Sigmoid colon (tissue), 4 donors: ENCODE data around the gene C16orf90.

Experiments
- POLR2A ChIP-seq, 2 donors: fragments of 450-650 bp; IDR thresholded peaks; one replicate each; pipeline ENCODE4 v1.6.1; 2016; ENCODE audit warnings: antibody characterized with exemption in 2 of 2, mild to moderate bottlenecking in 2 of 2, moderate library complexity in 2 of 2
- POLR2AphosphoS5 ChIP-seq, 4 donors: sonication (generic); formaldehyde crosslinking; IDR thresholded peaks; one replicate each; pipeline ENCODE4 v1.6.1; 2017; ENCODE audit warnings: antibody characterized with exemption in 4 of 4
- TF ChIP-seq, protein P1 (sequence below), 4 experiments: fragments of 450-650 bp in 3 of 4; fragments of 200-600 bp in 1 of 4; IDR thresholded peaks; one replicate each; pipeline ENCODE4 v1.5.1; 2016 to 2019; ENCODE audit warnings: antibody characterized with exemption in 4 of 4, mild to moderate bottlenecking in 3 of 4, moderate library complexity in 2 of 4

DNA sequence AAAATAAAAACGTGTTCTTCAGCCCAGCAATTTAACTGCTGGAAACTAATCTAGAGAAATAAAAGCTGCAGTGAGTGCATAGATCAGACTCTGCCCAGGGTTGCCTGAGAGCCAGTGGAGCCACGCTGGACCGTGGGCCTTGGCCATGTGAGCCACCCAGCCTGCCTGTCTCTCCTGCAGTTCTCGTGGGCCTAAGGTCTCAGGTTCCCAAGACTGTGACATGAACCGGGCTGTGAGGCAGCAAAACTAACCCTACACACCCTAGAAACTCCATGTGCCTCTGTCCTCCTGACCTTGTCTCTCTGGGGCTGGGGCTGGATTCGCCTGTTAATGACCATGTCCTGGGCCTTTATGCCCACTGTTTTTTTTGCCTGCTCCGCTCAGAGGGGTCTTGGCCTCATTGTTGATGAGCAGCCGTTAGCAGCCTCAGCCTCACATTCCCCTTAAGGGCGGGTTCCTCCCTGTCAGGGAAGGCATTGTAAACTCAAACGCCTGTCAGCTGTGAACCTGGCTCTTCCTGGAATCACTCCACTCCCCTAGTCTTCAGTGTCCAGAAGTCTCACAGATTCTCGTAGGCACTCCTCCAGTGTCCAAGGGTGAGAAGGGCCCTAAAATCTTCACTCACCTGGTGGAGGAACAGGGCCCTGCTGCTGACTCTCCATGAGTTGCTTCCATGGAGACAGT is 16.9 kb downstream of the C16orf90 start:
- TF ChIP-seq POLR2A (IDR thresholded peaks at IDR 0.05) (no peak), POLR2AphosphoS5 (IDR thresholded peaks at IDR 0.05) (no peak)
- TF ChIP-seq, protein P1, sequence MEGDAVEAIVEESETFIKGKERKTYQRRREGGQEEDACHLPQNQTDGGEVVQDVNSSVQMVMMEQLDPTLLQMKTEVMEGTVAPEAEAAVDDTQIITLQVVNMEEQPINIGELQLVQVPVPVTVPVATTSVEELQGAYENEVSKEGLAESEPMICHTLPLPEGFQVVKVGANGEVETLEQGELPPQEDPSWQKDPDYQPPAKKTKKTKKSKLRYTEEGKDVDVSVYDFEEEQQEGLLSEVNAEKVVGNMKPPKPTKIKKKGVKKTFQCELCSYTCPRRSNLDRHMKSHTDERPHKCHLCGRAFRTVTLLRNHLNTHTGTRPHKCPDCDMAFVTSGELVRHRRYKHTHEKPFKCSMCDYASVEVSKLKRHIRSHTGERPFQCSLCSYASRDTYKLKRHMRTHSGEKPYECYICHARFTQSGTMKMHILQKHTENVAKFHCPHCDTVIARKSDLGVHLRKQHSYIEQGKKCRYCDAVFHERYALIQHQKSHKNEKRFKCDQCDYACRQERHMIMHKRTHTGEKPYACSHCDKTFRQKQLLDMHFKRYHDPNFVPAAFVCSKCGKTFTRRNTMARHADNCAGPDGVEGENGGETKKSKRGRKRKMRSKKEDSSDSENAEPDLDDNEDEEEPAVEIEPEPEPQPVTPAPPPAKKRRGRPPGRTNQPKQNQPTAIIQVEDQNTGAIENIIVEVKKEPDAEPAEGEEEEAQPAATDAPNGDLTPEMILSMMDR (IDR thresholded peaks at IDR 0.05) = no peak
